H1 (cell line): ENCODE measurements around the gene LRTM2. TPM values are rescaled to one million over a fixed set of nuclear protein-coding genes. Genes with fewer than 3 reads are reported as not detected.

ENCODE experiments used
- ASH2L ChIP-seq: fragments of 200-600, 300-600 bp; sonication (generic); IDR thresholded peaks from one replicate; pipeline ENCODE4 v1.7.1; 2017; ENCODE audit warnings: low read length
- CBX5 ChIP-seq: fragments of 300-800, 300-1000 bp; sonication (generic); IDR thresholded peaks from 2 replicates; pipeline ENCODE4 v1.7.1; 2016; ENCODE audit warnings: antibody characterized with exemption, low read length, low read depth
- EP300 ChIP-seq, 2 experiments: IDR thresholded peaks; 1 replicate in 1 of 2; 2 replicates in 1 of 2; pipeline ENCODE4 v1.6.1; 2011 to 2012; ENCODE audit warnings: low read depth in 2 of 2, low read length in 2 of 2, mild to moderate bottlenecking in 2 of 2, borderline replicate concordance in 1 of 2, inconsistent platforms in 1 of 2, moderate library complexity in 1 of 2
- HDAC6 ChIP-seq: IDR thresholded peaks from one replicate; pipeline ENCODE4 v1.7.1; 2012; ENCODE audit warnings: low read depth, mild to moderate bottlenecking, inconsistent platforms, low read length, moderate library complexity
- RBBP5 ChIP-seq: IDR thresholded peaks from 2 replicates; pipeline ENCODE4 v1.7.1; 2012; ENCODE audit warnings: low read depth, mild to moderate bottlenecking, inconsistent platforms, low read length, moderate library complexity, borderline replicate concordance
- polyA plus RNA-seq, 7 experiments: library from polyadenylated mRNA; depleted of rRNA in 3 of 7; stranded (reverse) in 5 of 7; unstranded in 2 of 7; fragments of >200 nt in 5 of 7; fragments of 200-250 nt in 2 of 7; gene quantifications; 1 replicate in 5 of 7; 2 replicates in 1 of 7; 4 replicates in 1 of 7; pipeline versions ENCODE4 v1.2.1 to v1.2.3, GENCODE V29; 2011 to 2013; ENCODE audit warnings: missing spikeins in 2 of 7, mixed read lengths in 2 of 7
- total RNA-seq: library from RNA; stranded (reverse); fragmentation: NEBNext Ultra II Directional; extraction: Animal tissue kit (Norgen Biotek cat#: 25700); gene quantifications from 2 replicates; pipeline ENCODE4 v1.2.1, GENCODE V29; 2021
- TF ChIP-seq, protein P1 (sequence below): IDR thresholded peaks from 2 replicates; pipeline ENCODE4 v1.6.1; 2011; ENCODE audit warnings: low read length, improper control_type of control experiment

Gene LRTM2
- total and polyA plus RNA-seq, 2 of the 8 experiments (the other 6 are each of a cell fraction or from before 2014, with no cell fraction given), result 0.06 TPM; not detected in 1

DNA sequence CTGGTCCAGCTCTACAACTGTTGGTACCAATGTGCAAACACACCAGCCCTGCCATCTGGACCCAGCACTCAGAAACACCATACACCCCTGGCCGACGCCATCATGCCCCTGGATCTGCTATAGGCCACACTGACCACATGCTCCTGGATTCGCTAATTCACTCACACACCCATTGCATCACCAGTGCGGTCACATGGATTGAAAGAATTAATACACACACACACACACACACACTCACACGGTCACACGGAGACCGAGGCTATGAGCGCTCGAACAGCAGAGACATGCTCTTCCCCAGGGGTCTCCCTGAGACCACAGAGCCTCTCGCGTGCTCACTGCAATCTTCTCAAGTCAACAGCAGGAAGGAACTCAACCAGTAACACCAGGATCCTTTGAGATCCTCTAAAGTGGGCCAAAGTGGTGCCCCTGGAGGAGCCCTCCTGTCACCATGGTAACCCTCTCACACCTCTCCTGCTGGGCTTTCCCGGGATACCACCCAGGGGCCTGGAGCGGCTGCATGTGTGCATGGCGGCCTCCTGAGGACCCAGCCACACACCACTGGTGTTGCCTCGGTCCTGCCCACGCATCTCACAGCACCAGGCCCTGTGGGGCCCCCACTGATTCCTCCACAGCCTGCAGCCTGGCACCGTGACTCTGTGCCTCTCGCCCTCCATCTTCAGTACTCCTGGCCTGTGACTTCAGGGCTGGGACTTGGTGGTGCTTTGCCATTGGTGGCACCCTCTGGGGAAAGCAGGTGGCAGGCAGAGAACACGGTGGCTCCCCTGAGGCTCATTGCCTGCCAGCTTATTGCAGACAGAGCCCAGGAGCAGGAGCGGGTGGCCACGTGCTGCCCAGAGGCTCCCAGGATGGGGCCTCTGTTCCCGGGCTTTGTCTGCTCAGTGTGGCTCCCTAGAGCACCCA, 15.1 kb downstream of the LRTM2 start (continued):
- TF ChIP-seq CBX5, result no peak
- no peak for TF ChIP-seq ASH2L
- TF ChIP-seq EP300 (IDR thresholded peaks at IDR 0.05; ENCODE audit: borderline replicate concordance in 1 of 2, low read depth in 2 of 2, low read length in 2 of 2), result no peak
- TF ChIP-seq RBBP5, result no peak
- TF ChIP-seq HDAC6, result no peak
- TF ChIP-seq, protein P1, sequence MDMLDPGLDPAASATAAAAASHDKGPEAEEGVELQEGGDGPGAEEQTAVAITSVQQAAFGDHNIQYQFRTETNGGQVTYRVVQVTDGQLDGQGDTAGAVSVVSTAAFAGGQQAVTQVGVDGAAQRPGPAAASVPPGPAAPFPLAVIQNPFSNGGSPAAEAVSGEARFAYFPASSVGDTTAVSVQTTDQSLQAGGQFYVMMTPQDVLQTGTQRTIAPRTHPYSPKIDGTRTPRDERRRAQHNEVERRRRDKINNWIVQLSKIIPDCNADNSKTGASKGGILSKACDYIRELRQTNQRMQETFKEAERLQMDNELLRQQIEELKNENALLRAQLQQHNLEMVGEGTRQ, result no peak
